ELF-1 (cell line): Measurements from ENCODE around the gene SLC25A41.
"Not testable (repeated sequence)": the region's sequence is repeated elsewhere in the genome, so short reads cannot be mapped to it uniquely, and the experiment has no call there.

Source experiments
- DNase-seq: peaks from one replicate; pipeline ENCODE4 v3.0.0-alpha.2; 2016; ENCODE audit warnings: low read depth, low spot score

SLC25A41 gene

DNA sequence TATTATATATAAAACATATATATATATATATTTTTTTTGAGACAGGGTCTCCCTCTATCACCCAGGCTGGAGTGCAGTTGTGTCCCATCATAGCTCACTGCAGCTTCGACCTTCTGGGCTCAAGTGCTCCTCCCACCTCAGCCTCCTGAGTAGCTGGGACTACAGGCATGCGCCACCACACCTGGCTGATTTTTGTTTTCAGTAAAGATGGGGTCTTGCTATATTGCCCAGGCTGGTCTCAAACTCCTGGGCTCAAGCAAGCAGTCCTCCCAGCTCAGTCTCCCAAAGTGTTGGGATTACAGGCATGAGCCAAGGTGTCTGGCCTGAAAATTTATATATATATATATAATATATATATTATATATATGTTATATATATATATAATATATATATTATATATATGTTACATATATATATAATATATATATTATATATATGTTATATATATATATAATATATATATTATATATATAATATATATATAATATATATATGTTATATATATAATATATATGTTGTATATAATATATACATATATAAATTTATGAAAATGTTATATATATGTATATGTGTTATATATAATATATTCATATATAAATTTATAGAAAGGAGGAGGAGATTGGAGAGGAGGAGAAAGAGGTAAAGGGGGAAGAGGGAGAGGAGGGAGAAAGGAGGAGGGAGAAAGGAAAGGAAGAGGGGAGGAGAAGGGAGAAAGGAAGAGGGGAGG, 4.7 kb downstream of the SLC25A41 start:
- DNase-seq: not testable (repeated sequence)

DNA sequence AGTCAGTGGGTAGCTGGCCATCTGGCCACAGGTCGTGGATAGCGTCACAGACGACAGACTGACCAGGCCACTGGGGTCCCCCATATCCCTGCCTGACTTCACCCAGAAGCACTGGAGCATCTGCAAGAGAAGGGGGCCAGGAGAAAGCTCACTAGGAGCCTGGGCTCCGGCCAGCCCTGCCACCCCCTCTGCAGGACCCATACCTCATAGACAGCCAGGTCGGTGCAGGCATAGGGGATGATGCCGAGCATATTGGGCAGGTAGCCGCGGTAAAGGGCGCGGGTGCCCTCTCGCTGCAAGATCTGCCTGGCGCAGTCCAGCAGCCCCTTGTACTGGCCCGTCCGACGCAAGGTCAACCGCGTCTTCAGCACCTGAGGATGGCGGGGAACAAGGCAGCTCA, 6.4 kb downstream of the SLC25A41 start:
- no peak for DNase-seq

DNA sequence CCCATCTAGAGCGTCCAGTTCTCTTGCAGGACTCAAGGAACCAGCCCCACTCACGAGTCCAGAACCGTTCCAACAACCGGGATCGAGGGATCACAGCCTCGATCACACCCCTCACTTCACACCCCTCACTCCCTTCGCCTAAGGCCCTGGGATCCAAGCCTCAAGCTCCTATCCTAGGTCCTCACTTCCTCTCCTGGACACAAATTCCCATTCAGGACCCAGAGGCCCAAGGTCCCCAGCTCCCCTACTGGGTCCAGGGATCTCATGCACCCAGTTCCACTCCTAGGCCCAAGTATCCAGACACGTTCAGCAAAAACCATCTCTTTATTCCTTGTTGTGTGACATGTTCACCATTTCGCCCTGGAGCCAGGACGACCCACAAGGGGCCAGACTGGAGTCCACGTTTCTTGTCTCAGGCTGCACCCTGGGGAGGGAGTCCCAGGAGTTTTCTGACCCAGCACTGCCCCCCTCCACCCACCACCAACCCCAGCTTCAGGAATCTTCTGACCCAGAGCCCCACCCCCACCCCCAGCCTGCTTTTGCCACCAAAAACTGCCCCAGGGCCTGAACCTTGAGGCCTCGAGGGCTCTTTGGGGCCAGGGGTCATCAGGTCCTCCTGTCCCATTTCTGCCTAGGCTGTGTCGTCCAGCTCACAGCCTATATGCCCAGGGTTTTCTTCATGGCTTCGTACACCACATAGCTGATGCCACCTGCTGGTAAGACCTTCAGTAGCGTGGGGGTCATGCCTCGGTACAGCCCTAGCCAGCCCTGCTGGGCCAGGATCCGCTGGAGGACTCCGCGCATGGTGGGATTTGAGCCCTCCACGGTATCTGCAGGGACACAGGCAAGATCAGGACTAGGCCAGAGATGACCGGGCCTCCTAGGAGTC, 7.6 kb downstream of the SLC25A41 start:
- DNase-seq: no peak

DNA sequence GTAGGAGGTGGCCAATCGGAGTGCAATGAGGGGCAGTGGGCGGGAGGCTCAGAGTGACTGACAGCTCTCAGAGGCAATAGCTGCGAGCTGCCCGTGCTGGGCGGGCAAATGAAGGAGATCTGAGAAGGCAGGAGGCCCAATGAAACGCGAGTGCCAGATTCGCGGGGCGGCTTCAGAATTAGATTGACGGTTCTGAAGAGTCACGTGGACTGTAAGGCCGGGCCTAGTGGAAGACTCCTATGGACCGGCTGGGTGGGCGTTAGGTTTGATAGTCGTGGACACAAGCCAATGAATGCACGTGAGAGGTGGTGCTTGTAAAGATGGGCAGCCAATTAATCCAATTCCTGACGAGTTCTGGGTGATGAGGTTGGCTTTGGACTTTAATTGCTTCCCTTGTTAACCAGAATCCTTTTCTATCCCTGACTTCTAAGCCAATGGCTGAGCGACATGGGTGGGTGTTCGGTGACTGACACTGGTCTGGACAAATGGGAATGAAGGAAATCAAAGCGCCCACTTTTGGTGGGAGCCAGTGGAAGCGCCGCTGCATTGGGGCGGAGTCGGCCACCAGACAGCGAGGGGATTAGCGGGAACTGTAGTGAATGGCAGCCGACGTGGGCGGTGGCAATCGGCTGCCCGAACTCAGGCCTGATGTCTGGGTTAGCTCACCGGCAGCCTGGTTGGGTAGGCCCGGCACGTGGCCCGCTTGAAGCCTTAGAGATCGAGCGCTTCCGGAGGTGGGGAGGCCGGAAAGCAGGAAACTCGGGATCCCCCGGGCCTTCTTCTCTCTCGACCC, 8.4 kb downstream of the SLC25A41 start:
- peak; percentile 100 for DNase-seq

DNA sequence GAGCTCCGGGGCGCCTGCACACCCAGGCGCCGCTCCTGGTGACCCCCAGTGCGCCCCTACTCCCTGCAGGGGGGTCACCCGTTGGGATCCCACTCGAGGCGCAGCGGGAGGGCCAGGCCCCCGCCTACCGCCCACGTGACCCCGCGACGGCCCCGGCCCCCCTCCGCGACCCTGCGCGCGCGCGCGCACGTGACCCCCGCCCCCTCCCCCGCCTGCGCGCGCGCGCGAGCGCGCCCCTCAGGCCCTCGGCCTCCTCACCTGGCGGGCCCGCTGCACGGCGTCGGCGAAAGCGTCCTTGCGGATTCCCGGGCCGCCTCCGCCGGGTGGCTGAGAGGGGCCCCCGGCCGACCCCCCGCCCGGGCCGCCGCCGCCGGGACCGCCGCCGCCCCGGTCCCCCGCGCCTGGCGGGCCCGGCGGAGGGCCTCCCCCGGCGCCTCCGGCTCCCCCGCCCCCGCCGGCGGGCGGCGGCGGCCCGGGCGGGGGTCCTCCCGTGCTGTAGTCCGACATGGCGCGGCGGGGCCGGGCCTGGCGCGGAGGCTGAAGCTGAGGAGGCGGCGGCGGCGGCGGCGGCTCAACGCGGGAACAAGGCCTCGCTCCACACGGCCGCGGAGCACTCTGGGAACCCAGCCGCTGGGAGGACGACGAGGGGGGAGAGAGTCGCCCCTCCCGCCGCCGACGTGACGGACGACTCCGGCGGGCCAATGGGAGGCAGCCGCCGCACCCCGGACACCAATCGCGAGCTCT, 9.2 kb downstream of the SLC25A41 start, which contains the start of gene KHSRP:
Gene KHSRP (minus strand): TSS at position 617 of the 744 bp plus-strand sequence. CDS start 110 bp downstream, at position 507.
- no peak for DNase-seq

DNA sequence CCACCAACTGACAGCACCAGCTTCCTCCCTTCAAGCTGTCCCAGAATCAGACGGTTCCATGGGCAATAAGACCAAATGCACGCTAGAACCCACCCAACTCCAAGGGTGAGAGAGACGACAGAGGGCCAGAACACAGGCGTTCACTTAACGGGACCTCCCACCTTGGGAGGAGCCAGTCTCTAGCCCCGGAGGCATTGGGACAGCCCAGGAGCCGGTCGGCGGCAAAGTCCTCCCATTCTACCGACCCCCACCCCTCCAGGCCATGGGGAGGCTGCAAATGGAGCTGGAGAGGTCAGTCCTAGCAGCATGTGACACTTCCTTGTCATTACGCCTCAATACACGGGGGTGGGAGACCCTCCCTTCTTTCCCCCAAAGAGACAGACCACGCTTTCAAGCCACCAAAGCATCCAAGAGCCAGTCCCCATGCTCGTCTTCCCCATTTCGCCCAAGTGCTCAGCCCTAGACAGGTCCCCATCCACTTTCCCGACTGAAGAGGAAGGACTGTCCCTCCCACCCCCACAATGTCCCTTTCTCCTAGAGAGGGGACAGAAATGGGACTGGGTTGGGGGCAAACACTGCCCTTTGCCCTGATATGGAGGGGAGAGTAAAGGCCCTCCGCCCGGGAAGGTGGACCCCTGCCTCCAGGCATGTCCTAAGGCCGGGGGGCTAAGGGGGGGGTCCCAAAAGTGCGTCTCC, 9.9 kb downstream of the SLC25A41 start:
- DNase-seq: peak; percentile 93

DNA sequence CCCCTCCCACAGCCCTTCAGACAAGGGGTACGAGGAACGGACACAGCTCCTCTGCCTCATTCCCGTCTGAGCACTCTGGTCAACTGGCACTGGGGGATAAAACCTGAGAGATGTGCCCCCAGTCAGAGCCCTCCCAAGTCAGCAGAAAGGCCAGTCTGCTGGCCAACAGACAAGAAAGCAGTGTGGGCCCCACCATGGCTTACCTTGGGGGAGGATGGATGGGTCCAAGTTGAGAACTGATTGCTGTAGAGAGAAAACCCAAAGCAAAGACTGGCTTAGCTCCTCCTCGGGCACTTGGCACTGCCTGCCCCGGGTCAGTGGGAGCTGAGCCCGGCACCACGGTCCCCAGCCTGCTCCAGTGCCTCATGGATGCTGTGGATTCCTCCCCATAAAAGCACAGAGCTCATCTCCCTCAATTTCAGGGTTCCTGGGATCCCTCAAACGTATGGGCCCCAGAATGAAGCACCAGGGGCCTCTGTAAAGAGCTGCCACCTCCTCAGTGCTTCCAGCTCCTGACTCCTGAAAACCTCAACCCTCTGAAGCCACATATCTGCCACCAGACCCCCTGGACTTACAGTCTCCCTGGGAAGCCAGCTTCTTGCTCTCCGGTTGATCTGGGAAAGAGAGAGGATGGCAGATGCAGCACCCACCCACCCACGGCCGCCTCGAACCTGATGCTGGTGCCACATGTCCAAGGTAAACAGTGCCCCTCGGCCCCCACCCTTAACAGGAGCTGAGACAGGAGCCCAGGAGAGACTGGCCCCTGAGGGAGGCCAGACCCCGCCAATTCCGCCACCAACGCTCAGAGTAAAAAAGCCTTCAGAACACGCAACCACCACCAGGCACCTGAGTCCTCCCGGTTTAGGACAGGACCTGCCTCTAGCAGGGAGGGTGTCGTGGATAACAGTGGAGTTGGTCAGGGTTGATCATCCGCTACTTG, 12.2 kb downstream of the SLC25A41 start:
- no peak for DNase-seq

DNA sequence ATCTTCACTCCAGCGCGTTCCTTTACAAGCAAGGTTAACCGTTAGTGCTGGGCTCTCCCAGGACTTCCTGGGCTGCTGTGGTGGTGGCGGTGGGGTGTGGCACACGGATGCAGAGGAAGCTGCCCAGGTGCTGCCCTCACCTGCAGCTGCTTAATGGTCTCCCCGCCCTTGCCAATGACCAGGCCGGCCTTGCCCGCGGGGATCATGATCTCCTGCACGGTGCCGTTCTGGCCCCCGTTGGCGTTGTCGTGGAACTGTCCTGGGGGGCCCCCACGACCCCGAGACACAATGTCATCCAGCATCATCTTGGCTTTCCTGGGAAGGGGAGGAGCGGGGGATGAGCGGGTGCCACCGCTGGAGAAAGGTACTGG, 15.0 kb downstream of the SLC25A41 start:
- DNase-seq: no peak

DNA sequence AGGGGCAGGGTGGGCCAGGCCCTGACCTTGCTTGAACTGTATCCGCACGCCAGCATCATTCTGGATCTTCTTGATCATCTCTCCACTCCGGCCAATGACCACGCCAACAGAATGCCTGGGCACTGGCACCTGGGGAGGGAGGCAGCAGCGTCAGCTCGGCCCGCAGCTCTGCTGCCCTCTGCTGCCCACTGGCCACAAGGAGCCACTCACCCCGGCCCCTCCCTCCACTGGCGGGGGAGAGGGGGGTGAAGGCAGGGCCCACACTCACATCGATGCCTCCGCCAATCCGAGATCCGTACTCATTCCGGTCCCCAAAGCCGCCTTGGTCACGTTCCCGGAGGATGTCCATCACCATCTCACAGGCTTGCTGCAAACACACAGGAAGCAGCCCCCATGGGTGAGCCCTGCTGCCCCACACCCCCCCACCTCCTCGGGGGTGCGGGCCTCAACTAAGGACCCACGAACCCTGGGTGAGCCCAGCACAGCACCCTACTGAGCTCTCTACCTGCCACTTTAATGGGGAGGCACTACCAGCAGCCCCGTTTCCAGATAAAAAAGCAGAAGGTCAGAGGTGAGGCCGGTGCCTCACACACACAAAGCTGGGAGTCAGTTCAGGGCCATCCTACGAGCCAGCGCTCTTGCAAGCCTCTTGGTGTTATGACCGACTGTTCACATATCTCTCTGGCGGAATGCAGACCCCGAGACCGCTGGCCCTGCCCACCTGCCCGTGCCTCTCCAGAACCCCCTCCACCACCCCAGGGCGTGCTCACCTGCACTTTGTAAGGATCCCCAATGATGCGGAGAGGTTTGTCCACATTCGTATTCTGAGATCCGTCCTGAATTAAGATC, 15.6 kb downstream of the SLC25A41 start:
- DNase-seq: peak; percentile 49

DNA sequence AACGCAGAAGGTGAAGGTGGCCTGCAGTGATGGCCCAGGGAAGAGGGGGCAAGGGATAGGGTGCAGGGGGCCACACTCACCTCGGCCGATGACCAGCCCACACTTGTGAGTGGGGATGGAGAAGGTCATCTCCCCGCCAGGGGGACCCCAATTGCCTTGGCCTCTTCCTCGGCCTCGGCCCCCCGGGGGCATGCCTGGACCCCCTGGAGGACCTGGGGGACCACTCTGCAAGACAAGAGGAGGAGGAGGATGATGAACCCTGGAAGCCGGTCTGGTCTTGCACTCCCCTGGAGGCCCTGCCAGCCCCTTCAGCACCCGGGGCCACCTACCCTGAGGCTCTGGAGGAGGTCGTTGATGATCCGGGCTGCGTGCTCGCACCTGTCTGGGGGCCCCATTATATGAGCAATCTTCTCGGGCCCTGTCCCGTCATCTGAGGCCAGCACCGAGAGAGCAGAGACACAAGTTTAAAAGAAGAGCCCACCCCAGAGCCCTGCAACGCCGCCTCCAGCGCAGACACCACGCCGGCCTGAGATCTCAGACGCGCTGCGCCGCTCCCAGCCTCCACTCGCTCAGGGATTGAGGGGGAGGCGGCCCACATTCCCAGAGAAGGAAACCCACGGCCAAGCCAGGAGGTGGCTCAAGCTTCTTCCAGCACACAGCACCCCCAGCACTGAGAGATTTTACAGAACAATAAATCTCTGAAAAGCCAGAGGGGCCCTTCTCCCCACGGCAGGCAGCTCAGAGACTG, 16.7 kb downstream of the SLC25A41 start:
- no peak for DNase-seq

DNA sequence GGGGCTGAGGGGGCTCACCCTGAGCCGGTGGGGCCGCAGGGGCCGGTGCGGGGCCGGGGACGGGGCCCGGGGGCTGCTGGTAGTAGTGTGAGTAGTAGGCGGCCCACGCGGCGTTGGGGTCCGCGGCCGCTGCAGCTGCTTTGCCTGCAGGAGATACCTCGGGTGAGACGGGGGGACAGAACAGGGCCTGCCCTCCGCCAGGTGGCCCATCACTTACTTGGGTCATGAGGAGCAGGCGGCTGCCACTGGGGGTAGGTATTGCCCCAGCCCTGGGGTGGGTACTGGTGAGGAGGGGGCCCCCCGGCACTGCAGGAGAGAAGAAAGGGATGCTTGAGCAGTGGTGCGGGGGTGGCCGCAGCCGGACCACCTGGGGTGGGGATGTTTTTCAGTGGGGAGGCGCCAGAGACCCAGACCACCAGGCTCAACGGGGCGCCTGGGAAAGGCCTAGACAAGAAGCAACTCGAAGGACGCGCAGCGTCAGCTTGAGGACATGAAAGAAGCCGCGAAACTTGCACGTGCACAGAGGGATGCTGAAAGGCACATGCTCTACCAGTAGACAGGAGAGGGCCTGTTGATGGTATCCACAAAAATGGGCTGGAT, 17.9 kb downstream of the SLC25A41 start:
- no peak for DNase-seq

DNA sequence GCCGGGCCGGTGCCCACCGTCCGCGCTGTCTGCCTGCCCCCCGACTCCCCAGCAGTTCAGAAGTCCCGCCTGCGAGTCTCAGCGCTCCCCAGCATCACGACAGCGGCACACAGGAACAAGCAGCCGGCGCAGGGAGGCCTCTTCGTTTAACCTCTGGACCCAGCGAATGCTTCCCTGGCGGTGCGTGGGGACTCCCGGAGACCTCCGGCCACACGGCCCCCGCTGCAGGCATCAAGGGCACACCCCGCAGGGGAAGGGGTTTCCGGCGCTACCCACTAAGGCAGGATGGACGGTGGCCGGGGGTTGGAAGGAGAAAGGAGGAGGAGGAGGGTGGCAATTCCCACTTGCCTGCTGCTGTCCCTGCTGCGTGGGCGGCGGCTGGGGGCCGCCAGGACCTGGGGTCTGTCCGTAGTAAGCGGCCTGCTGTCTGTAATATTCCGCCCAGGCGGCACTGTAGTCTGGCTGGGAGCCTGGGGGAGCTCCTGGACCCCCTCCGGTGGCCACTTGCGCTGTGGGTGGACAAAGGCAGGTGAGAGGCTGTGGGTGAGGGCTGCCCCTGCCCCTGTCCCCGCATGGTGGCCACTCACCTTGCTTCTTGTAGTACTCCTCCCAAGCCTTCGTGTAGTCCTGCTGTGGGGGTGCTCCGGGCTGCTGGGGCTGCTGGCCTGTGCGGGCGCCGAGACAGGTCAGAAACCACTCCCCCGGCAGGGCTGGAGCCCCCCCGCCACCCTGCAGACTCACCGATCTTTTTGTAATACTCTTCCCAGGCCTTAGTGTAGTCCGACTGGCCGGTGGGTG, 18.6 kb downstream of the SLC25A41 start:
- DNase-seq: no peak

DNA sequence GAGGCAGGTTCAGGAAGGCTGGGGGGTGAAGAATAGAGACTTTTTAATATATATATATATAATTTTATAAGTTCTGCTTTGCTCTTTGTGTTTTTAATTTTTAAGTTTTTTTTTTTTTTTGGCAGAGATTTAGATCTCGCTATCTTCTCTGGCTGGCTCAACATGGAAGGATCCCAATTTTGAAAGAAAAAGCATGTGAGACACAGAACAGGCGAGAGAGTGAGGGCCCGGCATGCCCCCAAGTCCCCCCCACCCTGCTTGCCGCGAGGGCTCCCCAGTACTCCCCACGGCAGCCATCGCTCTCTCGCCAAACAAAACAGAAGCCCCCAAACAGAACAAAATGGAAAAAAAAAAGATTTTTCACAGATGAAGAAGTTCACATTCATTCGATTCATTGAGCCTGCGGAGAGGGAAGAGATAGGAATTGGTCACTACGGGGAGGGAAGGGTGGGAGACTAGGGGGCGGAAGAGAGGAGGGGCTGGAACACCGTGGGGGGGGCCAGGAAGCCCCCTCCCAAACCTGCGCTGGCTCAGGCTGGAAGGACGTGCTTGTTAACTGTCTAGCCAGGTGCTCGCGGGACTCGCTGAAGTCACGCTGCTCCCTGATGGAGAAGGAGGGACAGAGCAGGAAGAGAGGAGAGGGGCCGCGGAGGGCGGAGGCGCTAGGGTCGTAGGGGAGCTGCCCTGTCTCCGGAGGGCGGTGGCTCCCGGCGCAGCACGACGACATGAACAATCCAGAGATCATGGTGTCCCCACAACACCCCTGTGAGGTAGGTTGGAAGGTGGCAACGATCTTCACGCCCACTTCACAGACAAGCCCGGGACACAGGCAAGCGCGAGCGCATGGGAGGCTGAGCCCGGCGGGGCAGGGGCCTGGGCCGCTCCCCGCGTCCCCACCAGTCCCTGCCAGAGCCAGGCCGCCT, 19.6 kb downstream of the SLC25A41 start:
- no peak for DNase-seq

DNA sequence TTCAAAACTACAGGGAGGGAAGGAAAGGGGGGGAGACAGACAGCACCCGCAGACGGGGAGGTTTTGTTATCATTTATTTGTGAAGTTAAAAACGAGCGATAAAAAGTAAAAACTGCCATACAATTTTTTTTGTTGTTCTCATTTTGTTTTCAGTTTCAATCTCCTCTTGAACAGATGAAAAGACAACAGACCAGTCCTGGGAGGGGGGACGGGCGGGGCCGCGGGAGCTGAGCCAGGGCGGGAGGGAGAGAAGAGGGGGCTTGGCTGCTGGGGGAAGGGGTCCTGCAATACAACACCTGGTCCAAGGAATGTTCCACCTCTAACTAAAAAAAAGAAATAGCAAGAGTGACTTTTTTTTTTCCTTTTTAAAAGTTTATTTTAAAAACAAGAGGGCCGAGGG, 20.3 kb downstream of the SLC25A41 start:
- no peak for DNase-seq

DNA sequence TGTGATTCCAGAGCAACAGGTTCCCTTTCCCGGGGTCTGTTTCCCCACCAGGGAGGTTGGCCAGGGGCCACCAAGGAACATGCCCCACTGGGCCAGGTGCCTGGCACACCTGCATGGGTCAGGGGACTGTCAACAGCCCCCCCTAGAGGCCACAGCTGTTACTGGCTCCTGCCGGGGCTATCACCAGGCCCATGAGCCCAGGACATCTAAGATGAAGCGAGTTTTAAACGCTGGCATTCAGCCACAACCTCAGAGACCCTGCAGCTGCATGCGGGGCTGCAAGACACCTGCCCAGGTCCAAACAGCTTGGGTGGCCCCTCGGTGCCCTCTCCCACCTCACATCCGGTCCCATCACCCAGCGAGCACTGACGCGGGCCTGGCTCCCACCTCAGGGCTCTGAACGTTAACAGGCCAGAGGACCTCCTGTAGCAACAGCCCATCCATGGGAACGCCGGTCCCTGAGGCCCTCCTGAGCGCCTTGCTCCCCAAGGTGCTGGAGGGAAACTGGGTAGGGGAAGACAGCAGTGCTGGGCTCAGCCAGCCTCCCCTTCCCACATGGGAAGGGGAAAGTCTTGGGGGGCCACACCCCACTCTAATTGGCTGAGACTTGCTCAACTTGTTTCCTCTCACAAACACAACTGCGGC, 21.0 kb downstream of the SLC25A41 start:
- DNase-seq: peak; percentile 82
